Measurements from ENCODE around the gene EPS15.

GRCh38 chr1:51454554-51454953 is 64.5 kb downstream of the EPS15 start:
- no peak for TF ChIP-seq POLR2AphosphoS5 (IDR thresholded peaks at IDR 0.05; ENCODE audit: low read depth)
- TF ChIP-seq REST (IDR thresholded peaks at IDR 0.05; ENCODE audit: unreplicated experiment) = no peak
